Measurements from ENCODE around the gene HIF1AN.

HIF1AN gene

GRCh38 chr10:100522107-100522801 is 13.5 kb upstream of the HIF1AN start:
- DNase-seq: no peak

GRCh38 chr10:100522945-100523344 is 12.8 kb upstream of the HIF1AN start:
- no peak for DNase-seq

GRCh38 chr10:100524206-100524605 is 11.5 kb upstream of the HIF1AN start:
- DNase-seq: no peak

GRCh38 chr10:100524638-100525037 is 11.1 kb upstream of the HIF1AN start:
- DNase-seq: no peak

- DNase-seq: no peak
Observed at GRCh38 chr10:100528123-100528886, 7.4 kb upstream of the HIF1AN start.

GRCh38 chr10:100528921-100529474 is 6.7 kb upstream of the HIF1AN start:
- DNase-seq: no peak

GRCh38 chr10:100529475-100530298 is 6.1 kb upstream of the HIF1AN start, which contains the start of gene NDUFB8:
TSS of gene NDUFB8 (minus strand) at chr10:100529871. CDS start at chr10:100529851, 20 bp downstream.
- DNase-seq: peak; percentile 83

- DNase-seq: no peak
Observed at GRCh38 chr10:100531761-100532160, 4.0 kb upstream of the HIF1AN start.

- no peak for DNase-seq
Observed at GRCh38 chr10:100534726-100535125, 1.0 kb upstream of the HIF1AN start.

- no peak for DNase-seq
Observed at GRCh38 chr10:100535338-100535714, 417 bp upstream of the HIF1AN start.

GRCh38 chr10:100537475-100537874 is 1.7 kb downstream of the HIF1AN start:
- DNase-seq: no peak

GRCh38 chr10:100544950-100545349 is 9.2 kb downstream of the HIF1AN start:
- DNase-seq: no peak

- no peak for DNase-seq
Observed at GRCh38 chr10:100551196-100551595, 15.5 kb downstream of the HIF1AN start.

- DNase-seq: no peak
Observed at GRCh38 chr10:100551738-100552137, 16.0 kb downstream of the HIF1AN start.

GRCh38 chr10:100553929-100554328 is 18.2 kb downstream of the HIF1AN start:
- no peak for DNase-seq

GRCh38 chr10:100554902-100555301 is 19.2 kb downstream of the HIF1AN start:
- no peak for DNase-seq

- DNase-seq: no peak
Observed at GRCh38 chr10:100560248-100560647, 24.5 kb downstream of the HIF1AN start.

GRCh38 chr10:100561005-100561404 is 25.3 kb downstream of the HIF1AN start:
- no peak for DNase-seq

- DNase-seq: peak; percentile 74
Observed at GRCh38 chr10:100562008-100562672, 26.4 kb downstream of the HIF1AN start.

GRCh38 chr10:100565206-100565985 is 29.7 kb downstream of the HIF1AN start:
- DNase-seq: no peak

- DNase-seq: no peak
Observed at GRCh38 chr10:100566561-100566960, 30.8 kb downstream of the HIF1AN start.

- DNase-seq: no peak
Observed at GRCh38 chr10:100567249-100567648, 31.5 kb downstream of the HIF1AN start.

Measured in stimulated activated CD4-positive, alpha-beta T cell treated with anti-CD3 and anti-CD28 coated beads, Interleukin-12 subunit alpha, Interleukin-12 subunit beta, amount 100 ng/mL, for 4 hours (primary cell).